Measurements from ENCODE around the gene MANBA. TPM values are rescaled to one million over a fixed set of nuclear protein-coding genes. Genes with fewer than 3 reads are reported as not detected.
"Not testable (repeated sequence)": the region's sequence is repeated elsewhere in the genome, so short reads cannot be mapped to it uniquely, and the experiment has no call there.

MANBA gene
- total and polyA plus RNA-seq, 9 donors: 15.6 to 32.7 (median 24.5) TPM

DNA sequence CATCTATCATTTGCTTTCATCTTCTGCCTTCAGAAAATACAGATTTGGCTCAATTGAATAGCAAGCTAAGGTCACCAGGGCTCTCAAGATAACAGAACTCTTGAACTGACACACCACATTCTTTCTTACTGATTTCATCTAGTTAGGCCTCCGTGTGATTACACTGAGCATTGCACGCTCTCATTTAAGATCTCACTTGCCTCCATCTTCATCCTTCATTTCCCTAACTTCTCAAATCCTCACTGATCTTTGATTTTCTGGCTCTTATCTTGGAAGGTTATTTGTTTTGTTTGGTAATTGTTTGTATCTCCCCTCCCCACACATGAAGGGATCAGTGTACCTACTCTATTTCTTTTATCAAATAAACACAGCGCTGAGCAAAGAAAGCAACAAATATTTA, 47.7 kb downstream of the MANBA start:
- intact Hi-C loops (cut with DNase I): no loop called here
- TF ChIP-seq, protein P1, sequence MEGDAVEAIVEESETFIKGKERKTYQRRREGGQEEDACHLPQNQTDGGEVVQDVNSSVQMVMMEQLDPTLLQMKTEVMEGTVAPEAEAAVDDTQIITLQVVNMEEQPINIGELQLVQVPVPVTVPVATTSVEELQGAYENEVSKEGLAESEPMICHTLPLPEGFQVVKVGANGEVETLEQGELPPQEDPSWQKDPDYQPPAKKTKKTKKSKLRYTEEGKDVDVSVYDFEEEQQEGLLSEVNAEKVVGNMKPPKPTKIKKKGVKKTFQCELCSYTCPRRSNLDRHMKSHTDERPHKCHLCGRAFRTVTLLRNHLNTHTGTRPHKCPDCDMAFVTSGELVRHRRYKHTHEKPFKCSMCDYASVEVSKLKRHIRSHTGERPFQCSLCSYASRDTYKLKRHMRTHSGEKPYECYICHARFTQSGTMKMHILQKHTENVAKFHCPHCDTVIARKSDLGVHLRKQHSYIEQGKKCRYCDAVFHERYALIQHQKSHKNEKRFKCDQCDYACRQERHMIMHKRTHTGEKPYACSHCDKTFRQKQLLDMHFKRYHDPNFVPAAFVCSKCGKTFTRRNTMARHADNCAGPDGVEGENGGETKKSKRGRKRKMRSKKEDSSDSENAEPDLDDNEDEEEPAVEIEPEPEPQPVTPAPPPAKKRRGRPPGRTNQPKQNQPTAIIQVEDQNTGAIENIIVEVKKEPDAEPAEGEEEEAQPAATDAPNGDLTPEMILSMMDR (IDR thresholded peaks at IDR 0.05): no peak
- no peak for TF ChIP-seq POLR2A (IDR thresholded peaks at IDR 0.05)
- no peak for TF ChIP-seq EP300 (IDR thresholded peaks at IDR 0.05)
- no peak for DNase-seq
- H3K27ac ChIP-seq: no peak overlapping the region
- no peaks in the 10 kb centered on the region for H3K4me1 ChIP-seq (ENCODE audit: insufficient read depth)
- H3K36me3 ChIP-seq: no peaks in the 10 kb centered on the region
- WGBS, 3 donors: 68 to 70% (median 70%) methylated on average over 3 of the region's 3 CpGs
- no peaks in the 10 kb centered on the region for H3K9me3 ChIP-seq
- no peaks in the 10 kb centered on the region for H3K27me3 ChIP-seq
- H3K4me3 ChIP-seq: no peak overlapping the region

DNA sequence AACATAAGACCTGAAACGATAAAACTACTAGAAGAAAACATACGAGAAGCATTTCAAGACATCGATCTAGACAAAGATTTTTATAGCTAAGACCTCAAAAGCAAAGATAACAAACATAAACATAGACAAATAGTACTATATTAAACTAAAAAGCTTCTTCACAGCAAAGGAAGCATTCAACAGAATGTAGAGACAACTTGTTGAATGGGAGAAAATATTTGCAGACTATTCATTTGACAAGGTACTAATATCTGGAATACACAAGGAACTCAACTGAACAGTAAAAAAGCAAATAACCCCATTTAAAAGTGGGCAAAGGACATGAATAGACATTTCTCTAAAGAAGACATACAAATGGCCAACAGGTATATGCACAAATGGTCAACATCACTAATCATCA, 49.8 kb downstream of the MANBA start:
- intact Hi-C loops (cut with DNase I): no loop called here
- H3K9me3 ChIP-seq: no peaks in the 10 kb centered on the region
- 88 to 90% (median 89%) methylated on average over 3 of the region's 3 CpGs for WGBS, 3 donors
- no peaks in the 10 kb centered on the region for H3K36me3 ChIP-seq
- no peaks in the 10 kb centered on the region for H3K4me1 ChIP-seq (ENCODE audit: insufficient read depth)
- no peak overlapping the region for H3K4me3 ChIP-seq
- no peak for DNase-seq
- TF ChIP-seq, protein P1 (IDR thresholded peaks at IDR 0.05): no peak
- TF ChIP-seq EP300 (IDR thresholded peaks at IDR 0.05): no peak
- TF ChIP-seq POLR2A (IDR thresholded peaks at IDR 0.05): no peak
- no peaks in the 10 kb centered on the region for H3K27me3 ChIP-seq
- H3K27ac ChIP-seq: no peak overlapping the region

DNA sequence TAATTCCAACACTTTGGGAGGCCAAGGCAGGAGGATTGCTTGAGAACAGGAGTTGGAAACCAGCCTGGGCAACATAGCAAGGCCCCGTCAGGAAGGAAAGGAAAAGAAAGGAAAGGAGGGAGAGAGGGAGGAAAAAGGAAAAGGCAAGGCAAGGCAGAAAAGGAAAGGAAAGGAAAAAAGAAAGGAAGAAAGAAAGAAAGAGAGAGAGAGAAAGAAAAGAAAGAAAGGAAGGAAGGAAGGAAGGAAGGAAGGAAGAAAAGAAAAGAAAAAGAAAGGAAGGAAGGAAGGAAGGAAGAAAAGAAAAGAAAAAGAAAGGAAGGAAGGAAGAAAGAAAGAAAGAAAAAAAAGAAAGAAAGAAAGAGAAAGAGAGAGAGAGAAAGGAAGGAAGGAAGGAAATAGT, 51.7 kb downstream of the MANBA start:
- WGBS, 3 donors: 95 to 100% (median 97%) methylated on average over 1 of the region's 1 CpG
- DNase-seq; intact Hi-C loops (cut with DNase I): not testable (repeated sequence)

DNA sequence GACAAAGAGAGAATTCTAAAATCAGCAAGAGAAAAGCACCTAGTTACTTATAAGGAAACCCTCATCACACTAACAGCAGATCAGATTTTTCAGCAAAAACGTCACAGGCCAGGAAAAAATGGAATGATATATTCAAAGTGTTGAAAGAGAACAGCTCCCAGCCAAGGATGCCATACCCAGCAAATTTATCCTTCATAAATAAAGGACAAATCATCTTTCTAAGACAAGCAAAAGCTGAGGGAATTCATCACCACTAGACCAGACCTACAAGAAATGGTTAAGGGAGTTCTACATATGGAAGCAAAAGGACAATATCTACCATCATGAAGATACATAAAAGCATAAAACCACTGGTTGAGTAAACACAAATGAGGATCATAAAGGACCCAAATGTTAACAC, 53.6 kb downstream of the MANBA start:
- no peak for DNase-seq
- H3K27me3 ChIP-seq: no peaks in the 10 kb centered on the region
- WGBS, 3 donors: 81 to 87% (median 82%) methylated on average over 1 of the region's 1 CpG

More for the DNA sequence above, 51.7 kb downstream of the MANBA start:
- H3K4me3 ChIP-seq; H3K9me3 ChIP-seq; H3K4me1 ChIP-seq (ENCODE audit: insufficient read depth); H3K27me3 ChIP-seq; H3K36me3 ChIP-seq; H3K27ac ChIP-seq: not testable (repeated sequence)

DNA sequence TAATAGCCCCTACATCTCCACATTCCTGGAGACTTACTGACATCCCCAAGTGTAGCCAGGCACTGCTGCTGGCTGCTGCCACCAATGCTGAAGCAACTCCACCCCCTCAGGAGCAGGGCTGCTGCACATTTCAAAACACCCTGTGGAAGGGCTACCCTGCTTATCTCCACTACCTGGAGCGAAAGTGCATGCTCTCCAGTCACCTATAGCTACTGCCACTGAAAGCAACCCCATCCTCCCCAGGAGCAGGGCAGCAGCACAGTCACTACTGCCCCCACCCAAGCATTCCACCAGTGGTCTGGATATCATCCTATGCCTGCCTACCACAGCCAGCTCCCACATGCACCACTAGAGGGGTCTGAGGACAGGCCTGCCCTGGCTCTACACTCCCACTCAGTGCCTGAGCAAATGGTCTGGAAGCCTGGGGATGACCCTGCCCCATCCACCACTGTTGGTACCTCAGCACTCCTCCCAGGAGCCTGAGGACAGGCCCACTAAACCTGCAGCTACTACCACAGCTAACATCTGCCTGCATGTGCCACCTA, 55.3 kb downstream of the MANBA start:
- H3K9me3 ChIP-seq: no peaks in the 10 kb centered on the region
- no peaks in the 10 kb centered on the region for H3K27me3 ChIP-seq
- H3K27ac ChIP-seq: no peak overlapping the region
- 80 to 100% (median 97%) methylated on average over 1 of the region's 1 CpG for WGBS, 3 donors
- intact Hi-C loops (cut with DNase I): no loop called here
- no peaks in the 10 kb centered on the region for H3K4me1 ChIP-seq (ENCODE audit: insufficient read depth)
- DNase-seq: no peak
- no peak overlapping the region for H3K4me3 ChIP-seq
- TF ChIP-seq EP300 (IDR thresholded peaks at IDR 0.05) (no peak), POLR2A (IDR thresholded peaks at IDR 0.05) (no peak)
- TF ChIP-seq, protein P1 (IDR thresholded peaks at IDR 0.05): no peak
- no peaks in the 10 kb centered on the region for H3K36me3 ChIP-seq

More for the DNA sequence above, 53.6 kb downstream of the MANBA start:
- no peak for TF ChIP-seq EP300 (IDR thresholded peaks at IDR 0.05)
- no peak for TF ChIP-seq POLR2A (IDR thresholded peaks at IDR 0.05)
- TF ChIP-seq, protein P1 (IDR thresholded peaks at IDR 0.05): no peak
- no peak overlapping the region for H3K4me3 ChIP-seq
- intact Hi-C loops (cut with DNase I): no loop called here
- H3K9me3 ChIP-seq: no peaks in the 10 kb centered on the region
- no peaks in the 10 kb centered on the region for H3K36me3 ChIP-seq
- H3K27ac ChIP-seq: no peak overlapping the region
- no peaks in the 10 kb centered on the region for H3K4me1 ChIP-seq (ENCODE audit: insufficient read depth)

Data from ovary (tissue), 9 donors.